Activated CD4-positive, CD25-positive, alpha-beta regulatory T cell (primary cell): ENCODE measurements around the gene FARS2.
"Not testable (repeated sequence)": the region's sequence is repeated elsewhere in the genome, so short reads cannot be mapped to it uniquely, and the experiment has no call there.

Experiments used
- DNase-seq, 4 experiments: peaks; one replicate each; lab custom pipeline; 2025; lab: John Stamatoyannopoulos, UW

Gene FARS2

DNA sequence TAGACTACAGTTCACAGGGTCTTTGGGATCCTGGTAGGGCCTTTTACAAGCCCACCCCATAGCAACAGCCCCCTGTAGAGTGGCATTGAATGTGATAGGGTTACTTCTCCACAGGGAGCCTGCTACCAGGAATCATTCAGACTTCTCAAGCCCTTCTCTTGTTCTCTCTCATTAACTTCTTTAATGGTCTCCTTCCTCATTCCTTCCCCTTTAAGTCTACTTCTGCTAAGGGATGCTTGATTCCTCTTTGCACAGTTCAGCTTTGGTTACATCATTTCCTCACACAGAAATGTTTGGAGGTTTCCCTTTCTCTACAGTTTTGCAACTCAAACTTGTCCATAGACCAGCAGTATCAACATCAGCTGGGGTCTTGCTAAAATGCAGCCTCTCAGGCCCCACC is 437.8 kb downstream of the FARS2 start:
- not testable (repeated sequence) for DNase-seq

- no peak for DNase-seq
Observed at GRCh38 chr6:5701174-5701573, 439.9 kb downstream of the FARS2 start.

- DNase-seq = no peak
Observed at GRCh38 chr6:5704708-5705107, 443.4 kb downstream of the FARS2 start.

GRCh38 chr6:5705252-5705651 is 443.9 kb downstream of the FARS2 start:
- DNase-seq = no peak

DNA sequence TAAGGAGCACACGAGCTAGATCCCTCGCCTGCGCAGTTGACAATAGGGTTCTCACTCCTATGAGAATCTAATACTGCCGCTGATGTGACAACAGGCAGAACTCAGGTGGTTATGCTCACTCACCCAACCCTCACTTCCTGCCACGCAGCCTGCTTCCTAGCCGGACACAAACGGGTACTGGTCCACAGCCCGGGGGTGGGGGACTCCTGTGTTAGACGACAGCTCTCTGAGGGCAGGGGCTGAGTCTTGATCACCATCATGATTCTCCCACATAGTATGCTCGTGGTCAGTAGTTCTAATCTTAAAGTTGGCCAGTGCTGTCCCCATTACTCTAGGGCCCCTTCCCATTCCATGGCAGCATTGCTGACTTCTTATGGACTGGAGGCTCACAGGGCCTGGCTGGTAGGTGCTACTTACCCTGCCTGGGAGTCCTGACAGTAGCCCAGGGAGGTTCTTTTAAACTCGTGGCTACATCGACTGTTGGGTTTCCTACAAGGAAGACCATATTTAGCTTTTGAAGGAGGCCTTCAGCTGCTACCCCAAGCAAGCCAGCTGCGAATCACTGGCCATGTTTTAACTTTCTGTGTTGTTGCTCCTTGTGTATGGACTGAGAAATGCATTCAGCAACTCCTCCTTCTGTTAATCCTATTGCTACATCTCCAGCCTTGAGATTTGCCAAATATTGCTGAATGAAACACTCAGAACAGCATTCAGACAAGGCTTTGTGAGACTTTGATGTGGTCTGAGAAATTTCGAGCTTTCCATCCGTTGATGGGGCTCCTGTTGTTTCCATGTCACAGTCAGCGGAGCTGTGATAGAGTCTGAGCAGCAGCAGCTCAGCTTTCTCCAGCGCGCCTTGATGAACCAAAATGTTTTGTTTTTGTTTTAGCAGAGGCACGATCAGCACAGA is 445.1 kb downstream of the FARS2 start:
- no peak for DNase-seq

- DNase-seq = no peak
Observed at GRCh38 chr6:5707281-5708045, 446.1 kb downstream of the FARS2 start.

GRCh38 chr6:5710516-5710915 is 449.2 kb downstream of the FARS2 start:
- DNase-seq = no peak

DNA sequence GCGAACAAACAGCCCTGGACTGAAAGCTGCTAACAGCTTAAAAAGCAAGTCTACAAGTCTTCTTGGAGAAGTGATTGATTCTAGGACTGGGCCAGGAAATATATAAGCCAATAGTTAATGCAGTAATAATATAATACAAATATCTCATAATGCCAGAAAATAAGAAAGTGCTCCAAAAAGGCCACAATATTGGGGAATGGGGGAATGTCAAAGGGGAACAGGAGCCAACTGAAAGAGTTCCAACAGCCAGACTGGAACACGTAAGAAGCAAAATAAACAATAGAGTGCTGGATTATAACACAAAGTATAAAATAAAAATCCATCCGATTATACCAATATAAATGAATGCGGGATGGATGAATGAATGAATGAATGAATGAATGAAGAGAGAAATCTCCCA is 449.6 kb downstream of the FARS2 start:
- no peak for DNase-seq

- DNase-seq = no peak
Observed at GRCh38 chr6:5712349-5713215, 451.3 kb downstream of the FARS2 start.

GRCh38 chr6:5713519-5713918 is 452.2 kb downstream of the FARS2 start:
- DNase-seq = no peak

GRCh38 chr6:5718231-5718947 is 457.1 kb downstream of the FARS2 start:
- no peak for DNase-seq

DNA sequence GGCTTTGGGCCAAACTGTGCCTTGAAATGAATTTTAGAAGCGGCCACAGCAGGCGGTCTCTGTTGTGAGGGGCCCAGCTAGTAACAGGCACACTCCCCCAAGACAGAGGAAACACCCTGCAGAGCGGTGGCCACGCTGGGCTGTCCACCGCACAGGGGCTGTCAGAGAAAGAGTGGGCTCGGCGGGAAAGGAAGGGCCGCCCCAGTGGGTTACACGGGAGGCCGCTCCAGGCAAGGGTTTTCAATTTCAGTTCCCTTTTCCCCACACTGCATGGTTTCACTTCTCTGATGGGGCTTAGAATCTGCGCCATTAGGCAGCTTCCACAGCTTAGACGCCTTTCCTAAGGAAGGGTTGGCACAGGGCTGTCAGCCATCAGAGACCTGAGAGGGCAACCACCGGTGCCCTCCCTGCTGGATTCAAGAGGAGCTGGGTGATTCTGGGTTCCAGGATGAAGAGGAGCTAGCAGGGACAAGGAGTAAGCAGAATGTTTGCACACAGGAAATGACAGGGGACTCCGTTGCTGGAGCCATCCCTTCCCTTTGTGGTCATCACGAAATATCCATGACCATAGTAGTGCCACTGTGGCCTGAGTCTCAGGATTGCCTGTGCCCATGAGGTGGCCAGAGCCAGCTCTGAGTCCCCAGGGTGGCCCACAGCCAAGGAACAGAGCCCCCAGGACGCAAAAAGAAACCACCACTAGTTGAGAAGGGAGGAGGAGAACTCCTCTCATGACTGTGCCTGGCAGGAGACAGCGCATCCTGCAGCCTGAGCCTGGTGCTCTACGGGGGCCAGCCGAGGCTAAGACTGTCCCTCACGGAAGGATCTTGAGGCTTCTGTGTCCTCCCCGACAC is 462.8 kb downstream of the FARS2 start:
- DNase-seq = no peak

GRCh38 chr6:5724911-5725310 is 463.6 kb downstream of the FARS2 start:
- DNase-seq = no peak

DNA sequence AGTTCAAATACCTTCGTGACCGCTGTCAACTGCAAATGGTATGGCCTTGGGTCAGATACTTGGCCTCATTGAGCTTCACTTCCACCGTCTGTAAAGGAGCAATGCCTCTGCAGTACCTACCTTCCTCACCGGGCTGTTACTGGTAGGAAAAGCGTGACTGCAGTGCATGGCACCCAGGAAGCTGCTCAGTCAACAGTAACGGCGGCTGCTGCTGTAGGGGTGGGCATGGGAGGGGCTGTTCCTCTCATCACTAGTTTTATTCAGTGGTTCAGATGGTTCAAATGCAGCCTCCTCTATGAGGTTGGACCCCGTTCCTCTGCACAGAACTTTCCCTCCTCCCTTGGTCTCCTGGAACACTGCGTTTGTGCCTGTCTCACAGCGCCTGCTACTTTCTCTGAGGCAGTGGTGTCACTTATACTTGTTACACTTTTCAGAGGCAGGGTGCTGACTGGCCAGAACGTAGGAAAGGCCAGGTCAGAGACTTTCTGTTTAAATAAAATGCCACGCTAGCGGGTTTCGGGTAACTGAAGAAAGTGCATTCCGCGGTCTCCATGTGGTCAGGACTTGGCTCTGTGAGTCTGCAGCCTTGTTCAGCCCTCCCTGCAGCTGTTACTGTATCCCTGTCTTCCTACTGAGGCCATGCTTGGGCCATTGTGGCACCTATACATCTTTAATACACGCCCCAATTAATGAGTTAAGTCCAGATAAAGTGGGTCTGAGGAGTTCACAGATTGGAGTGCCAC is 465.8 kb downstream of the FARS2 start:
- DNase-seq = no peak

DNA sequence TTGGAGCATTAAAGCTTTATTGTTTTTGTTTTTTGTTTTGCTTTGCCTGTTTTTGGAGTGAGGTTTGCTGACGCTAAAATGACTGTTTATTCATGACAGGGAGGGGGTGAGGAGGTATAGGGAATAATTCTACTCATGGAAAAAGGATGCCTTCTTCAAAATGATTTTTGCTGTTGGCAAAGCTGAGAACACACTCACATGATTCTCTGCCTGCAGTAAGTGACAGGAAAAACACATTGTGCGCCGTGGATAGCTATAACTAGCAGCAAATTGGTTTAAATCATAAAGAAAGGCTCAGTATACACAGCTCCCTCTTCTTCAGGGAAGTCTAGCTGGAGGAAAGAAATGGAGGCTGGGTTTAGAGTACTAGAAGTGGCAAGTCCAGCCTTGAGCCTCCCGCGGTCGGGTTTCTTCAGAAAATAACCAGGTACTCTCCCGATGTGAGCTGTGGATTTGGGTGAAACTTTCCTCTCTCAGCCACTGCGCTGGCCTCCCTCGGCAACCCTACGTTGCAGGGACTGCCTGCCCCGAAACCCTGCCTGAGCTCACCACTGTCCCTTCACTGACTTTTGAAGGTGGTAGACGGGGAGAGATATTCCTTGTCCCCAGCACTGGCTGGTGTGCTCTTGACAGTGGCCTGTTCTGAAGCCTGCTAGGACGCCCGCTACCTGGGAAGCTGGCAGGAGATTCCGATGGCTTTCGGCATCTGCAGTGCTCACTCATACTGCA is 467.2 kb downstream of the FARS2 start:
- no peak for DNase-seq

GRCh38 chr6:5729080-5729434 is 467.7 kb downstream of the FARS2 start:
- DNase-seq = no peak

DNA sequence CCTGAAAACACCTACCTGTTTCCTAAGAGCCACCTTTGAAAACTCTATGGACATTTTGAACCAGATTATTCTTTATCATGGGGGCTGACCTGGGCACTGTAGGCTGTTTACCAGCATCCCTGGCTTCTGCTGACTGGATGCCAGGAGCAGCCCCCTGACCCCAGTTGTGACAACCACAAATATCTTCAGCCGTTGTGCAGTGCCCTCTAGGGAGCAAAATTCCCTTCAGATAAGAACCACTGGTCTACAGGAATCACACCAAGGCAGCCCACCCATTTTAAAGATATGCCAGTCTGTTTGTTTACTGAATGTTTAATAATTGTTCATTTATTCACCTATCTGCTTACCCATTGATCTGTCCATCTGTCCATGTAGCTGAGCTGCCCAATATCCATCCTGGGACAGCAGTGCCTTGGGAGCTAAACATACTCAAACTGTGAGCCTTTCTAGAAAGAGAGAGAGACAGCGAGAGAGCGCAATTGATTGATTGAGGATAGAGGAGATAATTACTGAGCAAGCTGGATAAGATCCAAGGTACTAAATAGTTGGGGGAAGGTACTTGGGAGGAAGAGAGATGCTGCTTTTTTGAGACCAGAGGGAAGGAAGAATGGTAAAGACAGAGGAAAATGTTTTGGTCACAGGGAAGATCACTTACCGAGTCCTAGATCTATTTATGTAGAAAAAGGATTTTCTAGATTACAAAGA is 468.7 kb downstream of the FARS2 start:
- no peak for DNase-seq

DNA sequence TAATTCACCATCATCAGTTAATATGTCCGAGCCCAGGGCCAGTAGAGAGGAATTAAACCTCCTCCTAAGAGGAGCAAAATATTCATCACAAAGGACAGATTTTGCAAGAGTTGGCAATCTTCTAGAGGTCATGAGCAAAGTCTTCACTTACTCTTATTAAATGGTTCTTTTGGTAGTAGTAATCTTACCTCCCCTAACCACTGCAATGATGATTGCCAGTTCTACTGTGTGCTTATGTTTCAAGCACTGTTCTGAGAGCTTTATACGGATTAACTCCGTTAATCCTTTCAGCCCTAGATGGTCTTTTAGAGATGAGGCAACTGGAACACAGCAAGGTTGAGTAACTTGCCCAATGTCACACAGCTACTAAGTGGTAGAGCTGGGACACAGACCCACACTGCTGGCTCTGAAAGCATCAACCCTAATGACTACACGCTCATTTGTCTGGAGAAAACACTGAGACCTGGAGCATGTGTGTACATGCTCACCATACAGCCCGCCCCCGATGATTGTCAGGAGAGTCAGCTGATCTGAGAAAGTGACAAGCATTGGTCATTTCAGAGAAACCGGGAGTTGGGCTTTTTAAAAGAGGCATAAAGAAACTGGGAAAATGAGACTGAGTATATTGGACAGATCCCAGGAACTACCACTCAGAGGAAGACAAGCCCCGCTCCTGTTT is 469.4 kb downstream of the FARS2 start:
- no peak for DNase-seq
